T-helper 2 cell (primary cell): Measurements from ENCODE around the gene MTRF1.
A peak's percentile ranks its signal among the peaks of the same experiment; 100 is the strongest.
"Not testable (repeated sequence)": the region's sequence is repeated elsewhere in the genome, so short reads cannot be mapped to it uniquely, and the experiment has no call there.

Source experiments
- DNase-seq, 5 experiments: peaks; one replicate each; pipeline versions ENCODE4 v3.0.0 to v3.0.0-alpha.2; 2012 to 2022

The MTRF1 gene

DNA sequence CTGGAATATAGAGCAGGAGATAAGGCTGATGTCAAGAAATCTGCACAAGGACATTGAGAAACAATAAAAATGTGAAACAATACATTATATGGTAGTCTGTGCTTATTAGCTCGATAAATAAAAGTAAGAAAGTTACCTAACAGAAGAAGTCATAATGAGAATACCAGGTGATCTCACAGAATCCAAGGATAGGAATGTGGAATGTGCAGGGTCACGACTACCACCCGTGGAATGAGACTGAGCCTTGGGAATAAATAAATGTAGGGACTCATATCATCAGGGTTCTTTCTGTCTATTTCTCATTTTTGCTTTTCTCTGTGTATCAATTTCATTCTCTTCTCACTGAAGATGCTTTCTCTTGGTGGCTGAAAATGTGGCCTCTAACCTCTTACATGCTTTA lies 43.0 kb downstream of the MTRF1 start:
- DNase-seq = no peak

DNA sequence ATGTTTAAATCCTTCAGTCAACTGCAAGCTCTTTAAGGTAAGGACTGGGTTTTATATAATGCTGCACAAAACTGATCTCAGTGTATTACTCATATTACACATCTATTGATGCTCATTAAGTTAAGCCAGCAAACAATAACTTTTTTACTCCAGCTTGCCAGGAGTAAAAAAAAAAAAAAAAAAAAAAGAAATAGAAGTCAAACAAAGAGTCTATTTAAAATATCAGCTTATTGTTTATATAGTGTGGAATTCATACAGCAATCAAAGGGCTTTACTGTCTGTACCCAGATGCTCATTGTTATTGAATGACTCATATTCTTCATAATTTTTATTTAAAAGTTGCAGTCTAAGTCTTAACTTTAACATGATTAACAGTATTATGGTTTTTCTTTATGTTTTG lies 47.2 kb downstream of the MTRF1 start:
- no peak for DNase-seq

DNA sequence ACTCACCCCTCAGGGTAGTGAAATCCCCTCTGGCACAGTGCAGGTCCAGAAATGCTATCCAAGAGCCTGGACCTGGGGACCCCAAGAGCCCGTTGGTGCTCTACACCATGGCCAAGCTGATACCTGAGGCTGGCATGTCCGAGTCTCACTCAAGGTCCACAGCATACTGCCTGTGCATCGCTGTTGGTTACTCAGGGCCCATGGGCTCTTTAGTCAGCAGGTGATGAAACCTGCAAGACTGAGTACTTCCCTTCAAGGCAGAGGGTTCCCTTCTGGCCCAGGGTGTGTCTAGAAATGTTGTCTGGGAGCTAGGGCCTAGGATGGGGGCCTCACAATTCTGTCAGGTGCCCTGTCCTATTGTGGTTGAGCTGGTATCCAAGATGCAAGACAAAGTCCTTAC lies 49.5 kb downstream of the MTRF1 start:
- no peak for DNase-seq

- no peak for DNase-seq
Observed at GRCh38 chr13:41213316-41213715, 50.1 kb downstream of the MTRF1 start.

GRCh38 chr13:41212881-41213280 lies 50.5 kb downstream of the MTRF1 start:
- DNase-seq = no peak

GRCh38 chr13:41211062-41211461 lies 52.3 kb downstream of the MTRF1 start:
- no peak for DNase-seq

GRCh38 chr13:41206467-41206866 lies 56.9 kb downstream of the MTRF1 start:
- DNase-seq = no peak

- no peak for DNase-seq
Observed at GRCh38 chr13:41203810-41204209, 59.6 kb downstream of the MTRF1 start.

DNA sequence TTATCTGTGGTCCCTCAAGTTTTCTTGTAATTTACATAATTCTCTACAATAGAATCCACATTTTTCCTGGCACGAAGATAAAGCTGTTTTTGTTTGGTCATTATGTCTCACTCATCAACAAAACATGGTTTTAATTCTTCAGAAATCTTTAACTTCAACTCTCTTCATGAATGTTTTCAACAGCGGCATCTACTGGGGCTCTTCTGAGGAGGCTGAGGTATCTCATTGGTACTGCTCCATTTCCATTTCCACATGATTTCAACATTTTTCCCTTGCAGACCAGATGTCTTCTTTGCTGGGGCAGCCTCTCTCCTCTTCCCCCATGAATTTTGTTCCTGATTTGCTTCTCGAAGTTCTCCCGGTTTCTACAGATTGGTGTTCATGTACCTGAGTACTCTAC lies 63.2 kb downstream of the MTRF1 start:
- DNase-seq = no peak

DNA sequence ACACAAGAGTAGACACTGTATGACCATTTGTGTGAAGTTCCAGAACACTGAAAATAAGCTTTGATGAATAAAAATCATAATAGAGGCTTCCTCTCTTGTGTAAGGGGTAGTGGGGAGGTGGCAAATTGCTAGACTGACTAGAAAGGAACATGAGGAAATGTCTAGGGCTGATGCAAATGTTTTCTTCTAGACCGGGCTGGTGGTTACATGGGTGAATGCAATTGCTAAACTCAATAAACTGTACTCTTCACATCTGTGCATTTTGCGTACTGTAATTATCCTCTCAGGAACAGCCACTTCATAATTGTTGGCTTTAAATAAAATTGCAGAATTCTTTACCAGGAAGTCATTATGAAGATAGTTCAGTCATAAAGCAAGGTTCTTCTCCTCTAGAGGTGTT lies 63.9 kb downstream of the MTRF1 start:
- no peak for DNase-seq

- peak in 1 of 5 experiments; percentile 38 for DNase-seq
Observed at GRCh38 chr13:41199079-41199478, 64.3 kb downstream of the MTRF1 start.

DNA sequence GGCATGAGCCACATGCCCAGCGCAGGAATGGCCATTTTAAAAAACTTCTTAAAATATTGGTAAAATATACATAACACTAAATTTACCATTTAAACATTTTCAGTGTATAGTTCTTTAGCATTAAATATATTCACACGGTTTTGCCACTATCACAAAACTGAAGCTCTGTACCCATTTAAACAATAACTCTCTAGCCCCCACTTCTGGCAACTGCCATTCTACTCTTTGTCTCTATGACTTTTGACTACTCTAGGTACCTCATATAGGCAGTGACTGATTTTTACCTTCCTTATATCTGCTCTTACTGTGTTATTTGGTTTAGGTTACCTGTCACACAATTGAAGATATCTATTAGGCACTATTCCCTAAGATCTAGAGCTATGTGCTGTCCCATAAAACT lies 66.8 kb downstream of the MTRF1 start:
- DNase-seq = peak in 1 of 5 experiments; percentile 36

DNA sequence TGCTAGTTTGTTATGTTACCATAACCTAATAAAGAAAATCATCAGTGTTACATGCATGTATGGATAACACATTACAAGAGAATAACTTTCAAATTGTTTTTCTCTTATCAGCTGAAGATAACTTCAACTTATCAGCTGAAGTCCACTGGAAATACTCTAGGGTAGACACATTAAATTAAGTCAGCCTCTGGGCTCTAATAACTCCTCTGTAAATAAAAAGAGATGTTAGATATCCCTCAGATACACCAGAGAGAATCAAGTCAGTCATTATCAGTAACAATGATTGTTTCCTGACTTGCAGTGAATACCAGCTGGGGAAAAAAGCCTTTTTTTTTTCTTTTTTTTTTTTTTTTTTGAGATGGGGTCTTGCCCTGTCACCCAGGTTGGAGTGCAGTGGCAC lies 67.4 kb downstream of the MTRF1 start:
- no peak for DNase-seq

GRCh38 chr13:41193919-41194824 lies 69.2 kb downstream of the MTRF1 start, which contains the start of gene KBTBD7:
Gene KBTBD7 (minus strand): TSS chr13:41194569. CDS start chr13:41194257, 312 bp downstream.
- peak; percentile 77 to 94 (median 86) for DNase-seq

GRCh38 chr13:41193469-41193868 lies 69.9 kb downstream of the MTRF1 start:
- no peak for DNase-seq

GRCh38 chr13:41188584-41188983 lies 74.8 kb downstream of the MTRF1 start:
- no peak for DNase-seq

DNA sequence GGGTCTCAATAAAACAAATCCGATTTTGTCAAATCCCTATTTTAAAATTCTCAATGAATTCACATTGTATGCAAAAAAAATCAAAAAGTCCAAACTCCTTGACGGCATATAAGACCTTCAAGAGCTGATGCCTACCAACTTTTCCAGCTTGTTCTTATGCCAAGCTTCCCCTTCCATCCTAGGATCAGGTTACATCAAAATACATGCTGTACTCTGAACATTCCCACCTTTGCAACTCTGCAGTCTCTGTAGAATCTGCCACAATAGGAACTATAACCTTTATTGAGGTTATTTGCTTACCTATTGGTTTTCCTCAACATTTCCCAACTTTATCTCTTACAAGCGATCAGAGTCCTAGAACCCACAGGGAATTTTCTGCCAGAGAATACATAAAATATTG lies 76.9 kb downstream of the MTRF1 start:
- no peak for DNase-seq

GRCh38 chr13:41182231-41182630 lies 81.1 kb downstream of the MTRF1 start:
- no peak for DNase-seq

- no peak for DNase-seq
Observed at GRCh38 chr13:41179593-41180250, 83.7 kb downstream of the MTRF1 start.

DNA sequence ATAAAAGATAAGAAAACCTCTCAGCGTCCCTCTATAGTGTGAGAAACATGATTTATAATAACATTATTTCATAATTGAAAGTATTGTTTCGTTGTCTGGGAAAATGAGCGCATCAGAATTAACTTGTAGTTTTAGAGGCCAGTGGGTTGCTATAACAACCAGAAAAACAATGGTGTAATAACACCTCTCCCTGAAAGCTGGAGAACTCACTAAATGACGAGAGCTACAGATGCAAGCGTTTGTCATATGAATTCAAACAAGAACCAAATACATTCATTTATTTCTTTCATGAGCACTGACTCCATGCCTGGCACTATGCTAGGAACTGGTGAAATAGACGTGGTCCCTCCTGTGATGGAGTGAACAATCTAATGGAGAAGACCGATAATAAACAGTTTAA lies 85.3 kb downstream of the MTRF1 start:
- peak in 1 of 5 experiments; percentile 21 for DNase-seq

DNA sequence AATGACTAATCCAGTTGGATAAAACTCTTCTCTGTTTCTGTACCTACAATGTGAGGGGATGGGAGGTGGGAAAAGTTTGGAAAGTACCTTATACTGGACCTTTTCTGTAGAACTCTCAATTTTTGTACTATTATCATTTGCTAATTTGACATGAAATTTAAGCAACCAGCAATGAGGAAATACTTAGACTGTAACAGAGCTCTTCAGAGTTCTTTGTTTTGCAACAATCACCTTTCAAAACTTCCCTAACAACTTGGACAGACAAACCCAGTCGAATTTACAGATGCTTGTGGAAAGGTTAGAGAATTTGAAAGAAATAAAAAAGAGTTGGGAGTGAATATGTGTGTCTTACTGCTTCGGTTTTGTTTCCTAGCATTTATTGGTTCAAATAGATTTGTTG lies 85.8 kb downstream of the MTRF1 start:
- DNase-seq = no peak

DNA sequence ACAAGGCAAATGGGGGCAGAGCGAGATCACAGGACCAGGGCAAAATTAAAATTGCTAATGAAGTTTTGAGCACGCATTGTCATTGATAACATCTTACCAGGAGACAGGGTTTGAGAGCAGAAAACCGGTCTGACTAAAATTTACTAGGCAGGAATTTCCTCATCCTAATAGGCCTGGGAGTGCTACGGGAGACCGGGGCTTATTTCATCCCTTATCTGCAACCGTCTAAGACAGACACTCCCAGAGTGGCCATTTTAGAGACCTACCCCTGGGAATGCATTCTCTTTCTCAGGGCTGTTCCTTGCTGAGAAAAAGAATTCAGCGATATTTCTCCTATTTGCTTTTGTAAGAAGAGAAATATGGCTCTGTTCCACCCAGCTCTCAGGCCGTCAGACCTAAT lies 87.8 kb downstream of the MTRF1 start:
- not testable (repeated sequence) for DNase-seq
